Esophagus muscularis mucosa (tissue), 4 donors: ENCODE results near the gene CSRNP3. TPM values are rescaled to one million over a fixed set of nuclear protein-coding genes. Genes with fewer than 3 reads are reported as not detected.

Source experiments
- DNase-seq: peaks from one replicate; pipeline ENCODE4 v3.0.0-alpha.2; 2017; ENCODE audit errors: extremely low spot score
- H3K27ac ChIP-seq, 4 donors: fragments of 200-600 bp; sonication (generic); replicated peaks in 1 of 4; 1 replicate in 3 of 4; 2 replicates in 1 of 4; pipeline ENCODE4 v1.5.1; 2016 to 2019; ENCODE audit warnings: mild to moderate bottlenecking in 1 of 4
- H3K27me3 ChIP-seq, 4 donors: fragments of 200-600 bp; sonication (generic); one replicate each; pipeline versions ENCODE4 v1.5.1 to v1.6.0; 2016 to 2019
- H3K36me3 ChIP-seq, 4 donors: fragments of 200-600 bp; sonication (generic); one replicate each; pipeline ENCODE4 v1.5.1; 2016 to 2019
- H3K4me1 ChIP-seq, 4 donors: fragments of 200-600 bp; sonication (generic); one replicate each; pipeline ENCODE4 v1.5.1; 2016 to 2019
- H3K4me3 ChIP-seq, 4 donors: fragments of 200-600 bp; sonication (generic); 1 replicate in 2 of 4; 2 replicates in 2 of 4; pipeline ENCODE4 v1.5.1; 2016 to 2019; ENCODE audit warnings: mild to moderate bottlenecking in 4 of 4, moderate library complexity in 1 of 4
- H3K9me3 ChIP-seq, 4 donors: fragments of 200-600 bp; sonication (generic); 1 replicate in 3 of 4; 2 replicates in 1 of 4; pipeline ENCODE4 v1.5.1; 2016 to 2019
- CTCF ChIP-seq, 3 experiments: fragments of 200-600 bp in 2 of 3; fragments of 450-650 bp in 1 of 3; sonication (generic) in 2 of 3; IDR thresholded peaks; one replicate each; pipeline ENCODE4 v1.5.1; 2017 to 2019; ENCODE audit warnings: antibody characterized with exemption in 3 of 3, mild to moderate bottlenecking in 2 of 3, moderate library complexity in 1 of 3
- EP300 ChIP-seq: sonication (generic); formaldehyde crosslinking; IDR thresholded peaks from one replicate; pipeline ENCODE4 v1.6.1; 2017; ENCODE audit warnings: antibody characterized with exemption
- POLR2A ChIP-seq: fragments of 450-650 bp; IDR thresholded peaks from one replicate; pipeline ENCODE4 v1.6.1; 2017; ENCODE audit warnings: antibody characterized with exemption, moderate library complexity, mild to moderate bottlenecking, low read depth
- POLR2AphosphoS5 ChIP-seq, 2 donors: sonication (generic); formaldehyde crosslinking; IDR thresholded peaks; one replicate each; pipeline ENCODE4 v1.6.1; 2017; ENCODE audit warnings: antibody characterized with exemption in 2 of 2
- WGBS: methylation state at CpG from one replicate; pipeline ENCODE4 v1.1.5; 2018; 5-methylcytosine and 5-hydroxymethylcytosine counted together
- intact Hi-C: fragments of 100-400 bp; cut with DNase I; formaldehyde crosslinking; loops from one replicate; pipeline ENCODE4 v1.15.1; 2023
- total RNA-seq, 4 donors: library from RNA; depleted of rRNA; stranded (reverse); fragments of >200 nt; gene quantifications; one replicate each; pipeline versions ENCODE4 v1.1.0 to v1.2.1, GENCODE V29; 2016

Gene CSRNP3
- total RNA-seq, 4 donors from 2014 or later = 1.8 to 4.4 (median 2.4) TPM

- no peaks in the 10 kb centered on the region for H3K36me3 ChIP-seq
- H3K27me3 ChIP-seq = no peaks in the 10 kb centered on the region
- no peaks in the 10 kb centered on the region for H3K9me3 ChIP-seq
- no peak overlapping the region for H3K27ac ChIP-seq
- H3K4me3 ChIP-seq = no peak overlapping the region
- H3K4me1 ChIP-seq = no peaks in the 10 kb centered on the region
- no peak for TF ChIP-seq POLR2AphosphoS5 (IDR thresholded peaks at IDR 0.05)
- no peak for TF ChIP-seq CTCF (IDR thresholded peaks at IDR 0.05)
- no peak for TF ChIP-seq POLR2A
- no peak for TF ChIP-seq EP300
- intact Hi-C loops = no loop called here
- no peak for DNase-seq
- 93% methylated on average over 6 of the region's 6 CpGs for WGBS
Measured at GRCh38 chr2:165563468-165564225, 94.1 kb downstream of the CSRNP3 start.

- 91% methylated on average over 4 of the region's 4 CpGs for WGBS
- H3K27me3 ChIP-seq = no peaks in the 10 kb centered on the region
Measured at GRCh38 chr2:165566008-165566407, 96.5 kb downstream of the CSRNP3 start.

GRCh38 chr2:165567273-165567672 lies 97.8 kb downstream of the CSRNP3 start:
- intact Hi-C loops = no loop called here
- no peaks in the 10 kb centered on the region for H3K9me3 ChIP-seq
- 97% methylated on average over 2 of the region's 2 CpGs for WGBS
- no peaks in the 10 kb centered on the region for H3K27me3 ChIP-seq
- no peak overlapping the region for H3K4me3 ChIP-seq
- DNase-seq = no peak
- peaks cover 0 to 5% (median 0%) of the 10 kb centered on the region in 4 donors for H3K4me1 ChIP-seq
- TF ChIP-seq POLR2AphosphoS5 (IDR thresholded peaks at IDR 0.05) = no peak
- no peak for TF ChIP-seq POLR2A
- no peak for TF ChIP-seq CTCF (IDR thresholded peaks at IDR 0.05)
- TF ChIP-seq EP300 = no peak
- H3K27ac ChIP-seq = no peak overlapping the region
- no peaks in the 10 kb centered on the region for H3K36me3 ChIP-seq

More at GRCh38 chr2:165566008-165566407, 96.5 kb downstream of the CSRNP3 start:
- Histone ChIP-seq H3K4me1 (no peaks in the 10 kb centered on the region), H3K27ac (no peak overlapping the region), H3K9me3 (no peaks in the 10 kb centered on the region), H3K36me3 (no peaks in the 10 kb centered on the region), H3K4me3 (no peak overlapping the region)
- intact Hi-C loops = no loop called here
- no peak for DNase-seq
- no peak for TF ChIP-seq POLR2A
- no peak for TF ChIP-seq CTCF (IDR thresholded peaks at IDR 0.05)
- TF ChIP-seq EP300 = no peak
- no peak for TF ChIP-seq POLR2AphosphoS5 (IDR thresholded peaks at IDR 0.05)

GRCh38 chr2:165568361-165568760 lies 98.9 kb downstream of the CSRNP3 start:
- H3K4me1 ChIP-seq = peaks cover 0 to 5% (median 0%) of the 10 kb centered on the region in 4 donors
- intact Hi-C loops = no loop called here
- TF ChIP-seq POLR2AphosphoS5 (IDR thresholded peaks at IDR 0.05) (no peak), POLR2A (no peak), CTCF (IDR thresholded peaks at IDR 0.05) (no peak), EP300 (no peak)
- DNase-seq = no peak
- no peaks in the 10 kb centered on the region for H3K36me3 ChIP-seq
- H3K27me3 ChIP-seq = no peaks in the 10 kb centered on the region
- no peak overlapping the region for H3K4me3 ChIP-seq
- no peaks in the 10 kb centered on the region for H3K9me3 ChIP-seq
- H3K27ac ChIP-seq = no peak overlapping the region
